ENCODE results near the gene COLGALT1.
A peak's percentile ranks its signal among the peaks of the same experiment; 100 is the strongest.
"Not testable (repeated sequence)": the region's sequence is repeated elsewhere in the genome, so short reads cannot be mapped to it uniquely, and the experiment has no call there.

Gene COLGALT1

GRCh38 chr19:17512574-17512939 lies 42.9 kb upstream of the COLGALT1 start:
- no peaks in the 10 kb centered on the region for H3K27me3 ChIP-seq (ENCODE audit: insufficient read depth, poor library complexity, severe bottlenecking)
- peak overlapping the region; percentile 94 for H3K27ac ChIP-seq (ENCODE audit: poor library complexity, severe bottlenecking)
- peaks cover 2% of the 10 kb centered on the region for H3K9me3 ChIP-seq (ENCODE audit: severe bottlenecking)
- ATAC-seq (ENCODE audit: low read depth): no peak
- peaks cover 18% of the 10 kb centered on the region for H3K4me1 ChIP-seq (ENCODE audit: insufficient read depth, poor library complexity, severe bottlenecking)
- DNase-seq (ENCODE audit: low spot score): no peak
- H3K4me3 ChIP-seq (ENCODE audit: severe bottlenecking): peak overlapping the region; percentile 64
- no peak for TF ChIP-seq CTCF (IDR thresholded peaks at IDR 0.05; ENCODE audit: poor library complexity, severe bottlenecking)
- H3K36me3 ChIP-seq (ENCODE audit: low read depth): peaks cover 34% of the 10 kb centered on the region

GRCh38 chr19:17515408-17516149 lies 39.9 kb upstream of the COLGALT1 start:
- no peaks in the 10 kb centered on the region for H3K27me3 ChIP-seq (ENCODE audit: insufficient read depth, poor library complexity, severe bottlenecking)
- H3K9me3 ChIP-seq (ENCODE audit: severe bottlenecking): peaks cover 6% of the 10 kb centered on the region
- H3K4me1 ChIP-seq (ENCODE audit: insufficient read depth, poor library complexity, severe bottlenecking): no peaks in the 10 kb centered on the region
- no peak for TF ChIP-seq CTCF (IDR thresholded peaks at IDR 0.05; ENCODE audit: poor library complexity, severe bottlenecking)
- no peak for ATAC-seq (ENCODE audit: low read depth)
- H3K27ac ChIP-seq (ENCODE audit: poor library complexity, severe bottlenecking): no peak overlapping the region
- peaks cover 21% of the 10 kb centered on the region for H3K36me3 ChIP-seq (ENCODE audit: low read depth)
- no peak for DNase-seq (ENCODE audit: low spot score)
- H3K4me3 ChIP-seq (ENCODE audit: severe bottlenecking): no peak overlapping the region

- no peak for ATAC-seq (ENCODE audit: low read depth)
- Histone ChIP-seq H3K27me3 (ENCODE audit: insufficient read depth, poor library complexity, severe bottlenecking) (no peaks in the 10 kb centered on the region), H3K36me3 (ENCODE audit: low read depth) (peaks cover 21% of the 10 kb centered on the region), H3K27ac (ENCODE audit: poor library complexity, severe bottlenecking) (no peak overlapping the region), H3K4me3 (ENCODE audit: severe bottlenecking) (no peak overlapping the region), H3K4me1 (ENCODE audit: insufficient read depth, poor library complexity, severe bottlenecking) (no peaks in the 10 kb centered on the region), H3K9me3 (ENCODE audit: severe bottlenecking) (peaks cover 6% of the 10 kb centered on the region)
- no peak for TF ChIP-seq CTCF (IDR thresholded peaks at IDR 0.05; ENCODE audit: poor library complexity, severe bottlenecking)
- DNase-seq (ENCODE audit: low spot score): no peak
Measured at GRCh38 chr19:17517898-17518297, 37.6 kb upstream of the COLGALT1 start.

- not testable (repeated sequence) for H3K4me1 ChIP-seq (ENCODE audit: insufficient read depth, poor library complexity, severe bottlenecking); H3K9me3 ChIP-seq (ENCODE audit: severe bottlenecking); ATAC-seq (ENCODE audit: low read depth); DNase-seq (ENCODE audit: low spot score); H3K27me3 ChIP-seq (ENCODE audit: insufficient read depth, poor library complexity, severe bottlenecking); H3K27ac ChIP-seq (ENCODE audit: poor library complexity, severe bottlenecking); H3K4me3 ChIP-seq (ENCODE audit: severe bottlenecking)
- peaks cover 21% of the 10 kb centered on the region for H3K36me3 ChIP-seq (ENCODE audit: low read depth)
Measured at GRCh38 chr19:17518654-17519053, 36.8 kb upstream of the COLGALT1 start.

- H3K4me1 ChIP-seq (ENCODE audit: insufficient read depth, poor library complexity, severe bottlenecking): no peaks in the 10 kb centered on the region
- TF ChIP-seq CTCF (IDR thresholded peaks at IDR 0.05; ENCODE audit: poor library complexity, severe bottlenecking): no peak
- H3K4me3 ChIP-seq (ENCODE audit: severe bottlenecking): no peak overlapping the region
- no peak overlapping the region for H3K27ac ChIP-seq (ENCODE audit: poor library complexity, severe bottlenecking)
- ATAC-seq (ENCODE audit: low read depth) (no peak), DNase-seq (ENCODE audit: low spot score) (no peak)
- peaks cover 21% of the 10 kb centered on the region for H3K36me3 ChIP-seq (ENCODE audit: low read depth)
- H3K9me3 ChIP-seq (ENCODE audit: severe bottlenecking): peaks cover 8% of the 10 kb centered on the region
- no peaks in the 10 kb centered on the region for H3K27me3 ChIP-seq (ENCODE audit: insufficient read depth, poor library complexity, severe bottlenecking)
Measured at GRCh38 chr19:17519967-17520366, 35.5 kb upstream of the COLGALT1 start.
